GM12891 (cell line): Measurements from ENCODE around the gene GLYAT.

Experiments used
- PAX5 ChIP-seq: IDR thresholded peaks from 2 replicates; pipeline ENCODE4 v1.6.1; 2011; ENCODE audit warnings: low read length, moderate library complexity, mild to moderate bottlenecking; ENCODE audit not compliant: insufficient read depth, severe bottlenecking
- POLR2A ChIP-seq: IDR thresholded peaks from 2 replicates; pipeline ENCODE4 v1.6.1; 2011; ENCODE audit warnings: low read depth, low read length, control low read depth

DNA sequence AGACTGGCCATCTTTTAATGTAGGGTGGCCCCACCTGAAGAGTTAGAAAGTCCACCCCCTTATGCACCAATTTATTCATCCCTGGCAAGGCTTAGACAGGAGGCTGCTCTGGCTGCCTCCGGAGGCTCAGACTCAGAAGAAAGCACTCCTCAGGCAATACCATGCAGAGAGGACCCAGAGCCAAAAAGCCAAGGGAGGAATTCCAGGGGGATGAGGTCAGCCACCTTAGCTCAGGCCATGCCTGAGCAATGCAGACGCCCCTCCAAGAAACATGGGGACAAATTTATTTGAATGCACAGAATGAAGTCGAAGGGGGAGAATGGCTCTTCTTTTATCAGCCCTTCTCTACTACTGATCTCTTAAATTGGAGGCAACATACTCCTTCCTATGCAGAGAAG lies 39.7 kb upstream of the GLYAT start:
- TF ChIP-seq POLR2A = no peak
- no peak for TF ChIP-seq PAX5
